ENCODE data around the gene PLSCR1.

The PLSCR1 gene

GRCh38 chr3:146517684-146518435 is 26.5 kb downstream of the PLSCR1 start:
- no peak for ATAC-seq
- no peak for TF ChIP-seq TCF4 (CRISPR knock-in tag; IDR thresholded peaks at IDR 0.05; ENCODE audit: borderline replicate concordance)
- TF ChIP-seq PATZ1 (CRISPR knock-in tag; IDR thresholded peaks at IDR 0.05; ENCODE audit: borderline replicate concordance), result no peak
- no peak for TF ChIP-seq SNAI2 (CRISPR knock-in tag; IDR thresholded peaks at IDR 0.05)
- TF ChIP-seq ZNF8 (CRISPR knock-in tag; IDR thresholded peaks at IDR 0.05), result no peak
- TF ChIP-seq OSR1 (CRISPR knock-in tag; IDR thresholded peaks at IDR 0.05), result no peak
- TF ChIP-seq ARNTL (CRISPR knock-in tag; IDR thresholded peaks at IDR 0.05; ENCODE audit: borderline replicate concordance, low read depth), result no peak
- no peak for TF ChIP-seq TOX (CRISPR knock-in tag; IDR thresholded peaks at IDR 0.05; ENCODE audit: borderline replicate concordance)
- TF ChIP-seq BACH2 (CRISPR knock-in tag; IDR thresholded peaks at IDR 0.05; ENCODE audit: borderline replicate concordance), result no peak
- TF ChIP-seq ESRRG (CRISPR knock-in tag; IDR thresholded peaks at IDR 0.05), result no peak
- TF ChIP-seq CSRNP3 (CRISPR knock-in tag; IDR thresholded peaks at IDR 0.05), result no peak
- no peak for TF ChIP-seq GLIS3 (CRISPR knock-in tag; IDR thresholded peaks at IDR 0.05)
- no peak for TF ChIP-seq POU6F1 (CRISPR knock-in tag; IDR thresholded peaks at IDR 0.05; ENCODE audit: borderline replicate concordance, low read depth)

GRCh38 chr3:146513386-146514051 is 30.9 kb downstream of the PLSCR1 start:
- TF ChIP-seq TCF4 (CRISPR knock-in tag; IDR thresholded peaks at IDR 0.05; ENCODE audit: borderline replicate concordance) (no peak), CSDC2 (CRISPR knock-in tag; IDR thresholded peaks at IDR 0.05) (no peak), TSHZ2 (CRISPR knock-in tag; IDR thresholded peaks at IDR 0.05) (no peak), ZNF8 (CRISPR knock-in tag; IDR thresholded peaks at IDR 0.05) (no peak), PATZ1 (CRISPR knock-in tag; IDR thresholded peaks at IDR 0.05; ENCODE audit: borderline replicate concordance) (no peak), POU6F1 (CRISPR knock-in tag; IDR thresholded peaks at IDR 0.05; ENCODE audit: borderline replicate concordance, low read depth) (no peak), RARB (CRISPR knock-in tag; IDR thresholded peaks at IDR 0.05) (no peak), ARNTL (CRISPR knock-in tag; IDR thresholded peaks at IDR 0.05; ENCODE audit: borderline replicate concordance, low read depth) (no peak), OSR1 (CRISPR knock-in tag; IDR thresholded peaks at IDR 0.05) (no peak), ZC3H10 (CRISPR knock-in tag; IDR thresholded peaks at IDR 0.05) (no peak), SNAI2 (CRISPR knock-in tag; IDR thresholded peaks at IDR 0.05) (no peak), TOX (CRISPR knock-in tag; IDR thresholded peaks at IDR 0.05; ENCODE audit: borderline replicate concordance) (no peak), BACH2 (CRISPR knock-in tag; IDR thresholded peaks at IDR 0.05; ENCODE audit: borderline replicate concordance) (no peak), GLIS3 (CRISPR knock-in tag; IDR thresholded peaks at IDR 0.05) (no peak)
- ATAC-seq, result peak; percentile 56
